KMS-11 (cell line): ENCODE measurements around the gene RBM20.

Source experiments
- H2AFZ ChIP-seq: fragments of 200-600 bp; sonication (generic); 2 replicates; pipeline ENCODE4 v1.6.1; 2016; ENCODE audit warnings: antibody characterized with exemption, mixed run types, low read depth
- H3K27ac ChIP-seq: fragments of 200-600 bp; sonication (generic); 2 replicates; pipeline ENCODE4 v1.6.1; 2016; ENCODE audit warnings: mild to moderate bottlenecking, mixed run types
- H3K27me3 ChIP-seq: fragments of 200-600 bp; sonication (generic); 2 replicates; pipeline ENCODE4 v1.6.1; 2017; ENCODE audit warnings: mild to moderate bottlenecking, low read depth, mixed run types, moderate library complexity; ENCODE audit not compliant: insufficient read depth
- H3K36me3 ChIP-seq: fragments of 200-600 bp; sonication (generic); 2 replicates; pipeline ENCODE4 v1.6.1; 2017; ENCODE audit warnings: mild to moderate bottlenecking, mixed run types; ENCODE audit not compliant: insufficient read depth
- H3K4me1 ChIP-seq: fragments of 200-600 bp; sonication (generic); 2 replicates; pipeline ENCODE4 v1.6.1; 2016; ENCODE audit warnings: mild to moderate bottlenecking, low read depth, mixed run types; ENCODE audit not compliant: poor library complexity, severe bottlenecking
- H3K4me2 ChIP-seq: fragments of 200-600 bp; sonication (generic); 2 replicates; pipeline ENCODE4 v1.7.0; 2016; ENCODE audit warnings: mild to moderate bottlenecking, mixed run types
- H3K4me3 ChIP-seq: fragments of 200-600 bp; sonication (generic); IDR thresholded peaks from 2 replicates; pipeline ENCODE4 v1.6.1; 2017; ENCODE audit warnings: low read depth, low read length, mixed read lengths; ENCODE audit not compliant: insufficient read depth
- H3K79me2 ChIP-seq: fragments of 200-600 bp; sonication (generic); 2 replicates; pipeline ENCODE4 v1.6.1; 2016; ENCODE audit warnings: low read depth, mixed run types; ENCODE audit not compliant: insufficient read depth
- H3K9ac ChIP-seq: fragments of 200-600 bp; sonication (generic); 2 replicates; pipeline ENCODE4 v1.6.1; 2016; ENCODE audit warnings: mild to moderate bottlenecking, mixed run types
- H4K20me1 ChIP-seq: fragments of 200-600 bp; sonication (generic); 2 replicates; pipeline ENCODE4 v1.6.1; 2016; ENCODE audit warnings: mild to moderate bottlenecking, mixed run types; ENCODE audit not compliant: insufficient read depth
- CTCF ChIP-seq: fragments of 200-600 bp; sonication (generic); conservative IDR thresholded peaks from 2 replicates; pipeline ENCODE4 v1.6.1; 2017; ENCODE audit warnings: low read depth, mild to moderate bottlenecking, antibody characterized with exemption, low read length, moderate library complexity, mixed read lengths

The RBM20 gene

DNA sequence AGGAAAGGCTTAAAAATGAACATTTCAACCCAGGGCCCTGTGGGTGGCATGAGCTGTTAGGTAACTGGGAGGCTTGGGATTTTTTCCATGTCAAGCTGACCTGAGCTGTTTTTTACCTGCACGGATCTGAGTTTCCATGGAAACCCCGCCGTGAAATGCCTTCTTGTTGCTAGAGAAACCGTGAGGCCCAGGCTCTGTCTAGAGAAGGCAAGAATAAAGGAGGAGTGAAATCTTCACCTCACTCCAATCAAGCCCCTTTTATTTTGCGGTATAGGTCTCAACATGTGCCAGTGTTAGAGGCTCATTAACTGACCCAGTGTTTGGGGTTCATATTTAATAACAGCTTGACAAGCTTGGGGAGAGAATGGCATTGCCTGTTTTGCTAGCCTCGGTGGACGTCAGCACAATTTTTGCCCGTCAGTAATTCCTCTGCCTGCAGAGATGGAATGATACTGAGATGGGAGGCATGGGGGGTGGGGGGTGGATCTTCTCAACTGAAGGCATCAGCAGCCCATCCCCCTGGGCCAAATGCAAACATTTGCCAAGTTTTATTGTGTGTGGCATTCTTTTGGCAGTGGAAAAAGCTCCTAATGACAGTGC, 178.7 kb downstream of the RBM20 start:
- TF ChIP-seq CTCF, result no peak
- Histone ChIP-seq H3K4me2 (no peak overlapping the region), H2AFZ (no peak overlapping the region), H3K4me3 (no peak overlapping the region), H3K4me1 (peaks cover 6% of the 10 kb centered on the region), H3K36me3 (no peaks in the 10 kb centered on the region), H3K27me3 (no peaks in the 10 kb centered on the region), H3K79me2 (no peaks in the 10 kb centered on the region), H3K9ac (no peak overlapping the region), H3K27ac (no peak overlapping the region), H4K20me1 (no peaks in the 10 kb centered on the region)

DNA sequence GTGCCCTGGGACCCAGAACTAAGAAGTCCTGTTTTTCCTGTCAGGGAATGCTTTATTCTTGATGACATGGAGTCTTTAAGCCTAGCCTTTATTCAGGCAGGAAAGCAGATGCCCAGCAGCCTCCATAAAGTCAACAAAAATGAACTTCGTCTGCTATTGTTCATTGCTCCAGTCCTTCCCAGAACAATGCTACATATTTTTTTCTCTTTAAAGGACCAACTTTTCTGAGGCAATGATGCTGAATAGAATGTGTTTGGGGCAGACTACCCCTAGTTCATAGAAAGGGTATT, 180.0 kb downstream of the RBM20 start:
- Histone ChIP-seq H3K36me3 (no peaks in the 10 kb centered on the region), H3K79me2 (no peaks in the 10 kb centered on the region), H3K27me3 (no peaks in the 10 kb centered on the region), H3K27ac (no peak overlapping the region), H2AFZ (no peak overlapping the region), H4K20me1 (no peaks in the 10 kb centered on the region), H3K4me3 (no peak overlapping the region), H3K9ac (no peak overlapping the region), H3K4me1 (no peaks in the 10 kb centered on the region), H3K4me2 (no peak overlapping the region)
- TF ChIP-seq CTCF, result no peak

DNA sequence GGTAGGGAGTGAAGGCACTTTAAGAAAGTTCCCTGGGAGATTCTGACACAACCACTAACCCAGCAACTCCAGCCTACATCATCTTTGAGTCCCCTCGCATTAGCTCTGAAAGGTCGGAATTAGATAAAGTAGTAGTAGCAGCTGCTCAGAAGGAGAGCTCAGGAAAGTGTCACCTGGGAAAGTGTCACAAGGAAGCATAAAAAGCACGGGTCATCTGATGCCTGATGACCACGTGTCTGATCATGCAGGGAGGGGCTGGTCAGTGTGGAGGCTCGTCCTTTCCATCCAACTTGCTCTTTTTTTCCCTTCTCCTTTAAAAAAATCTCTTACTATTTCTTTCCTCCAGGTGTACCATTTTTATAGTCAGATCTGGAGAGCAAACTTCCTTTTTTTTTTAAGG, 180.5 kb downstream of the RBM20 start:
- Histone ChIP-seq H3K36me3 (no peaks in the 10 kb centered on the region), H3K9ac (no peak overlapping the region), H3K79me2 (no peaks in the 10 kb centered on the region), H3K27ac (no peak overlapping the region), H3K4me1 (no peaks in the 10 kb centered on the region), H4K20me1 (no peaks in the 10 kb centered on the region), H3K4me3 (no peak overlapping the region), H2AFZ (no peak overlapping the region), H3K4me2 (no peak overlapping the region), H3K27me3 (no peaks in the 10 kb centered on the region)
- TF ChIP-seq CTCF, result no peak

DNA sequence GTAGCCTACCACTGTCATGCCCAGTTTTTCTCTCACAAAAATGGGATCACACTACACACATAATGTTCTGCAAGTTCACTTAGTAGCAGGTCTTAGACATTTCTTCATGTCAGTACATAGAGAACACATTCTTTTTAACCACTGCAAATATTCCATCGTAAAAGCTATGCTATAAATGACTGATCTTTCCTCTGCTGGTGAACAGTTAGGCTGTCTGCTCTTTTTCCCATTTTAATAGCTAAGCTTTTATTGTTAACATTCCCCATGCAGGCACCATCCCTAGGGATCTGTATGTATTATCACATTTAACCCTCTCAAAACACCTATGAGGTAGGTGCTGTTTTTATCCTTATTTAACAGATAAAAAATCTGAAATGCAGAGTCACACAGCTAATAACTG, 181.4 kb downstream of the RBM20 start:
- Histone ChIP-seq H4K20me1 (no peaks in the 10 kb centered on the region), H2AFZ (no peak overlapping the region), H3K27ac (no peak overlapping the region), H3K4me1 (no peaks in the 10 kb centered on the region), H3K27me3 (no peaks in the 10 kb centered on the region), H3K9ac (no peak overlapping the region), H3K36me3 (no peaks in the 10 kb centered on the region), H3K4me2 (no peak overlapping the region), H3K4me3 (no peak overlapping the region), H3K79me2 (no peaks in the 10 kb centered on the region)
- no peak for TF ChIP-seq CTCF
